ENCODE results near the gene GRM8. TPM values are rescaled to one million over a fixed set of nuclear protein-coding genes. Genes with fewer than 3 reads are reported as not detected.

The GRM8 gene
- total and polyA plus RNA-seq, 10 of the 15 experiments (the other 5 are each of a cell fraction or from before 2014, with no cell fraction given): 0.33 to 7.1 (median 0.45) TPM; not detected in 2

GRCh38 chr7:126440542-126440941, 812.2 kb downstream of the GRM8 start:
- no peak for DNase-seq (ENCODE audit: low read depth, low spot score)
- BruUV-seq (replicated peaks): no TSS peak
- no peaks in the 10 kb centered on the region for H3K4me1 ChIP-seq (ENCODE audit: control insufficient read depth, insufficient read depth, low read length)
- intact Hi-C loops (cut with micrococcal nuclease; ENCODE audit: unreplicated experiment): no loop called here
- in situ Hi-C loops (cut with MboI): no loop called here
- H3K4me3 ChIP-seq: no peak overlapping the region
- H3K27me3 ChIP-seq (replicated peaks in 1 of 2; ENCODE audit: control insufficient read depth in 2 of 2, insufficient read depth in 2 of 2, low read length in 1 of 2): no peaks in the 10 kb centered on the region
- H3K9me3 ChIP-seq (replicated peaks; ENCODE audit: control insufficient read depth, insufficient read depth, low read length): no peaks in the 10 kb centered on the region; the same call in 1 of the 3 replicates
- TF ChIP-seq EED (IDR thresholded peaks at IDR 0.05; ENCODE audit: low read depth): no peak
- TF ChIP-seq JUNB (IDR thresholded peaks at IDR 0.05): no peak
- no peak for TF ChIP-seq SMAD1 (IDR thresholded peaks at IDR 0.05; ENCODE audit: low read depth, partially characterized antibody)
- no peak for TF ChIP-seq YBX1 (IDR thresholded peaks at IDR 0.05)
- TF ChIP-seq SIN3A (IDR thresholded peaks at IDR 0.05; ENCODE audit: low read depth, low read length): no peak
- no peak for TF ChIP-seq PRDM15 (CRISPR knock-in tag; IDR thresholded peaks at IDR 0.05)
- no peak for TF ChIP-seq NFYA (IDR thresholded peaks at IDR 0.05; ENCODE audit: borderline replicate concordance, low read depth, low read length)
- SMC1A ChIA-PET (ENCODE audit: uncharacterized antibody, unreplicated experiment): interaction anchor here (1.0 to 1.7 kb wide), 5 partner anchors 15 to 258 kb away, joined by 3 to 7 read pairs (median 3); no protein-coding TSS in a partner anchor
- no peaks in the 10 kb centered on the region for H3K79me2 ChIP-seq (ENCODE audit: control insufficient read depth, insufficient read depth, low read length)
- H3K4me2 ChIP-seq (ENCODE audit: control insufficient read depth, insufficient read depth): no peak overlapping the region
- POLR2A ChIA-PET: no interaction called here
- no peak for FAIRE-seq
- no peaks in the 10 kb centered on the region for H4K20me1 ChIP-seq (ENCODE audit: control insufficient read depth, insufficient read depth)
- CTCF ChIA-PET: interaction anchor here (0.7 to 0.8 kb wide), 2 partner anchors 10 to 46 kb away, joined by 3 read pairs; no protein-coding TSS in a partner anchor
- H3K36me3 ChIP-seq (ENCODE audit: control insufficient read depth in 2 of 2, insufficient read depth in 2 of 2, low read length in 1 of 2): no peaks in the 10 kb centered on the region
- no peak for ATAC-seq
- H3K9ac ChIP-seq (ENCODE audit: control insufficient read depth, insufficient read depth, low read length): no peak overlapping the region
- no peak overlapping the region for H2AFZ ChIP-seq (ENCODE audit: control insufficient read depth, low read depth, low read length)
- RAD21 ChIA-PET (ENCODE audit: unreplicated experiment): interaction anchor here (1.0 to 2.2 kb wide), 2 partner anchors 10 kb away, joined by 6 to 8 read pairs; no protein-coding TSS in a partner anchor
- WGBS (ENCODE audit: insufficient coverage, insufficient replicate concordance, low lambda C conversion rate, missing lambda C conversion rate): 76% methylated on average over 2 of the region's 2 CpGs
- no peak overlapping the region for H3K27ac ChIP-seq (ENCODE audit: control insufficient read depth, insufficient read depth)

Data from GM12878 (cell line).